ENCODE measurements around the gene DNAJC15.

GRCh38 chr13:43139921-43140320 is 116.5 kb downstream of the DNAJC15 start:
- TF ChIP-seq, protein P1, sequence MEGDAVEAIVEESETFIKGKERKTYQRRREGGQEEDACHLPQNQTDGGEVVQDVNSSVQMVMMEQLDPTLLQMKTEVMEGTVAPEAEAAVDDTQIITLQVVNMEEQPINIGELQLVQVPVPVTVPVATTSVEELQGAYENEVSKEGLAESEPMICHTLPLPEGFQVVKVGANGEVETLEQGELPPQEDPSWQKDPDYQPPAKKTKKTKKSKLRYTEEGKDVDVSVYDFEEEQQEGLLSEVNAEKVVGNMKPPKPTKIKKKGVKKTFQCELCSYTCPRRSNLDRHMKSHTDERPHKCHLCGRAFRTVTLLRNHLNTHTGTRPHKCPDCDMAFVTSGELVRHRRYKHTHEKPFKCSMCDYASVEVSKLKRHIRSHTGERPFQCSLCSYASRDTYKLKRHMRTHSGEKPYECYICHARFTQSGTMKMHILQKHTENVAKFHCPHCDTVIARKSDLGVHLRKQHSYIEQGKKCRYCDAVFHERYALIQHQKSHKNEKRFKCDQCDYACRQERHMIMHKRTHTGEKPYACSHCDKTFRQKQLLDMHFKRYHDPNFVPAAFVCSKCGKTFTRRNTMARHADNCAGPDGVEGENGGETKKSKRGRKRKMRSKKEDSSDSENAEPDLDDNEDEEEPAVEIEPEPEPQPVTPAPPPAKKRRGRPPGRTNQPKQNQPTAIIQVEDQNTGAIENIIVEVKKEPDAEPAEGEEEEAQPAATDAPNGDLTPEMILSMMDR (tag by site-specific recombination; IDR thresholded peaks at IDR 0.05): no peak
- TF ChIP-seq ZNF48 (tag by site-specific recombination; IDR thresholded peaks at IDR 0.05) (no peak), MEIS1 (CRISPR knock-in tag; IDR thresholded peaks at IDR 0.05; ENCODE audit: borderline replicate concordance) (no peak), ZNF791 (tag by site-specific recombination; IDR thresholded peaks at IDR 0.05) (no peak), ZNF629 (tag by site-specific recombination; IDR thresholded peaks at IDR 0.05) (no peak), ZSCAN30 (tag by site-specific recombination; IDR thresholded peaks at IDR 0.05) (no peak), HOXC10 (CRISPR knock-in tag; IDR thresholded peaks at IDR 0.05) (no peak), ZNF10 (tag by site-specific recombination; IDR thresholded peaks at IDR 0.05) (no peak)

All from HEK293 (cell line).